Measurements from ENCODE around the gene ROR1.
A peak's percentile ranks its signal among the peaks of the same experiment; 100 is the strongest.

ROR1 gene

GRCh38 chr1:63773815-63774616, at the start of gene ROR1:
TSS of gene ROR1 (plus strand) at chr1:63774017.
- TF ChIP-seq CTCF (conservative IDR thresholded peaks at IDR 0.05; ENCODE audit: control insufficient read depth, insufficient read depth, low read depth, low read length) = peak; percentile 53
- H3K4me3 ChIP-seq (ENCODE audit: control insufficient read depth, low read depth, low read length) = peak within 1 kb of the TSS; percentile 83
- DNase-seq (ENCODE audit: low read depth) = peak; percentile 83

- no peak for DNase-seq (ENCODE audit: low read depth)
- TF ChIP-seq CTCF (conservative IDR thresholded peaks at IDR 0.05; ENCODE audit: control insufficient read depth, insufficient read depth, low read depth, low read length) = no peak
- no peak overlapping the region for H3K4me3 ChIP-seq (ENCODE audit: control insufficient read depth, low read depth, low read length)
Measured at GRCh38 chr1:63724375-63724899, 49.4 kb upstream of the ROR1 start.

- DNase-seq (ENCODE audit: low read depth) = no peak
- no peak overlapping the region for H3K4me3 ChIP-seq (ENCODE audit: control insufficient read depth, low read depth, low read length)
- TF ChIP-seq CTCF (conservative IDR thresholded peaks at IDR 0.05; ENCODE audit: control insufficient read depth, insufficient read depth, low read depth, low read length) = no peak
Measured at GRCh38 chr1:63728611-63729226, 45.1 kb upstream of the ROR1 start.

GRCh38 chr1:63729227-63729620, 44.6 kb upstream of the ROR1 start:
- TF ChIP-seq CTCF (conservative IDR thresholded peaks at IDR 0.05; ENCODE audit: control insufficient read depth, insufficient read depth, low read depth, low read length) = no peak
- DNase-seq (ENCODE audit: low read depth) = no peak
- H3K4me3 ChIP-seq (ENCODE audit: control insufficient read depth, low read depth, low read length) = no peak overlapping the region

GRCh38 chr1:63730211-63730610, 43.6 kb upstream of the ROR1 start:
- H3K4me3 ChIP-seq (ENCODE audit: control insufficient read depth, low read depth, low read length) = no peak overlapping the region
- DNase-seq (ENCODE audit: low read depth) = no peak
- no peak for TF ChIP-seq CTCF (conservative IDR thresholded peaks at IDR 0.05; ENCODE audit: control insufficient read depth, insufficient read depth, low read depth, low read length)

GRCh38 chr1:63731117-63732043, 42.4 kb upstream of the ROR1 start:
- no peak for TF ChIP-seq CTCF (conservative IDR thresholded peaks at IDR 0.05; ENCODE audit: control insufficient read depth, insufficient read depth, low read depth, low read length)
- peak; percentile 99 for DNase-seq (ENCODE audit: low read depth)
- H3K4me3 ChIP-seq (ENCODE audit: control insufficient read depth, low read depth, low read length) = peak overlapping the region; percentile 3
